HG02759 (cell line): ENCODE measurements around the gene DEPDC5.
"Not testable (repeated sequence)": the region's sequence is repeated elsewhere in the genome, so short reads cannot be mapped to it uniquely, and the experiment has no call there.

ENCODE experiments used
- ATAC-seq: cut with Tn5 transposase; IDR thresholded peaks from one replicate; pipeline ENCODE4 v1.9.1; 2021; ENCODE audit warnings: mild to moderate bottlenecking, moderate library complexity; ENCODE audit not compliant: unreplicated experiment

DEPDC5 gene

GRCh38 chr22:31813898-31814297, 60.1 kb downstream of the DEPDC5 start:
- not testable (repeated sequence) for ATAC-seq

GRCh38 chr22:31814942-31815341, 61.1 kb downstream of the DEPDC5 start:
- ATAC-seq: no peak

- not testable (repeated sequence) for ATAC-seq
Observed at GRCh38 chr22:31815383-31815814, 61.6 kb downstream of the DEPDC5 start.

GRCh38 chr22:31816750-31817149, 62.9 kb downstream of the DEPDC5 start:
- no peak for ATAC-seq

GRCh38 chr22:31818481-31819392, 64.9 kb downstream of the DEPDC5 start:
- ATAC-seq: no peak

GRCh38 chr22:31820655-31821054, 66.8 kb downstream of the DEPDC5 start:
- no peak for ATAC-seq

GRCh38 chr22:31821572-31821971, 67.8 kb downstream of the DEPDC5 start:
- no peak for ATAC-seq

- no peak for ATAC-seq
Observed at GRCh38 chr22:31822523-31822922, 68.7 kb downstream of the DEPDC5 start.

- ATAC-seq: no peak
Observed at GRCh38 chr22:31825513-31825912, 71.7 kb downstream of the DEPDC5 start.

- no peak for ATAC-seq
Observed at GRCh38 chr22:31826443-31826842, 72.6 kb downstream of the DEPDC5 start.

GRCh38 chr22:31828739-31829138, 74.9 kb downstream of the DEPDC5 start:
- ATAC-seq: no peak

- no peak for ATAC-seq
Observed at GRCh38 chr22:31829505-31829904, 75.7 kb downstream of the DEPDC5 start.

GRCh38 chr22:31830721-31831070, 76.9 kb downstream of the DEPDC5 start:
- no peak for ATAC-seq

GRCh38 chr22:31833930-31834329, 80.1 kb downstream of the DEPDC5 start:
- no peak for ATAC-seq

- no peak for ATAC-seq
Observed at GRCh38 chr22:31836010-31836409, 82.2 kb downstream of the DEPDC5 start.

GRCh38 chr22:31838917-31839316, 85.1 kb downstream of the DEPDC5 start:
- ATAC-seq: no peak

GRCh38 chr22:31839986-31840385, 86.2 kb downstream of the DEPDC5 start:
- ATAC-seq: no peak

- no peak for ATAC-seq
Observed at GRCh38 chr22:31840585-31840984, 86.8 kb downstream of the DEPDC5 start.

- no peak for ATAC-seq
Observed at GRCh38 chr22:31841078-31841827, 87.4 kb downstream of the DEPDC5 start.

GRCh38 chr22:31843526-31843925, 89.7 kb downstream of the DEPDC5 start:
- no peak for ATAC-seq

- no peak for ATAC-seq
Observed at GRCh38 chr22:31844941-31845340, 91.1 kb downstream of the DEPDC5 start.
